ENCODE results near the gene CLCN4.

The CLCN4 gene

GRCh38 chrX:10173331-10173900, 16.6 kb downstream of the CLCN4 start:
- ChIA-PET CTCF (interaction anchor here (0.9 to 5.7 kb wide), 3 partner anchors 16 to 178 kb away, joined by 3 to 33 read pairs (median 4); no protein-coding TSS in a partner anchor), POLR2A (no interaction called here)
- H3K27ac ChIP-seq (ENCODE audit: extremely low read depth, low read depth, low read length), result no peak overlapping the region; the same call in 1 of the 2 replicates
- peaks cover 0 to 3% of the 10 kb centered on the region in 2 experiments; a peak in 1 of 3 replicates for H3K36me3 ChIP-seq (ENCODE audit: control insufficient read depth in 2 of 2, insufficient read depth in 1 of 2, low read length in 2 of 2)
- H3K4me3 ChIP-seq (ENCODE audit: low read depth, low read length), result no peak overlapping the region
- H3K4me1 ChIP-seq (ENCODE audit: control insufficient read depth, insufficient read depth, low read length), result no peaks in the 10 kb centered on the region
- H3K9me3 ChIP-seq (ENCODE audit: control insufficient read depth, insufficient read depth, low read depth, low read length), result no peaks in the 10 kb centered on the region
- no peak for TF ChIP-seq ZNF302 (tag by site-specific recombination; IDR thresholded peaks at IDR 0.05; ENCODE audit: low read depth)
- TF ChIP-seq ZFP3 (tag by site-specific recombination; IDR thresholded peaks at IDR 0.05; ENCODE audit: low read depth), result no peak
- no peak for TF ChIP-seq ZBTB21 (tag by site-specific recombination; IDR thresholded peaks at IDR 0.05)
- no peak for TF ChIP-seq ZFP41 (tag by site-specific recombination; IDR thresholded peaks at IDR 0.05; ENCODE audit: borderline replicate concordance)
- no peak for TF ChIP-seq ZNF416 (tag by site-specific recombination; IDR thresholded peaks at IDR 0.05)
- no peak for TF ChIP-seq ZSCAN16 (tag by site-specific recombination; IDR thresholded peaks at IDR 0.05)
- no peak for TF ChIP-seq ZNF449 (tag by site-specific recombination; IDR thresholded peaks at IDR 0.05)
- TF ChIP-seq OSR2 (tag by site-specific recombination; IDR thresholded peaks at IDR 0.05), result no peak

DNA sequence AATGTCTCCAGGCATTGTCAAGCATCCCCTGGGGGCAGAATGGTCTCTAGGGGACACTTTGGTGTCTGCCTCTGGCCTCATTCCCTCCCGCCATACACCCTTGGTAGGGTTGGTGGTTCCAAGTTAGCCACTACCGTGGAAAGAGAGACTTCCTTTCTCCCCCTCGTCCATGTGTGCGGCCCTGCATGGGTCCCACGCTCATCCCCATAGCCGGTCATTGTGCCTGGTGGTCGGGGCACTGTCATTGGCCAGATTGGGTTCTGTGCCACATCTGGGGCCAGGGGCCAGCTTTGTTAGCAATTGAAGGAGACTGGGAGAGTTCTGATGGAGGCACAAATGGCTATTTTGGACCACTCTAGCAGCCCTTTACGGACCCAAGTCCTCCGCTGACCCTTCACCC, 17.3 kb downstream of the CLCN4 start:
- TF ChIP-seq ZNF132 (tag by site-specific recombination; IDR thresholded peaks at IDR 0.05; ENCODE audit: borderline replicate concordance), result no peak
- no peak for TF ChIP-seq ZNF558 (tag by site-specific recombination; IDR thresholded peaks at IDR 0.05)
- no peak for TF ChIP-seq ZNF776 (tag by site-specific recombination; IDR thresholded peaks at IDR 0.05; ENCODE audit: borderline replicate concordance)
- no peak for TF ChIP-seq ZNF707 (tag by site-specific recombination; IDR thresholded peaks at IDR 0.05)
- no peak for TF ChIP-seq ZNF335 (tag by site-specific recombination; conservative IDR thresholded peaks at IDR 0.05)
- TF ChIP-seq KLF10 (tag by site-specific recombination; IDR thresholded peaks at IDR 0.05), result no peak
- H3K4me1 ChIP-seq (ENCODE audit: control insufficient read depth, insufficient read depth, low read length), result no peaks in the 10 kb centered on the region
- H3K4me3 ChIP-seq (ENCODE audit: low read depth, low read length), result no peak overlapping the region
- ChIA-PET POLR2A (no interaction called here), CTCF (interaction anchor here (0.8 to 5.7 kb wide), 4 partner anchors 16 to 595 kb away, joined by 3 to 33 read pairs (median 4); no protein-coding TSS in a partner anchor)
- H3K36me3 ChIP-seq (ENCODE audit: control insufficient read depth in 2 of 2, insufficient read depth in 1 of 2, low read length in 2 of 2), result no peaks in the 10 kb centered on the region
- H3K9me3 ChIP-seq (ENCODE audit: control insufficient read depth, insufficient read depth, low read depth, low read length), result no peaks in the 10 kb centered on the region
- H3K27ac ChIP-seq (ENCODE audit: extremely low read depth, low read depth, low read length), result no peak overlapping the region

GRCh38 chrX:10174810-10175209, 18.0 kb downstream of the CLCN4 start:
- POLR2A ChIA-PET, result no interaction called here
- Histone ChIP-seq H3K36me3 (ENCODE audit: control insufficient read depth in 2 of 2, insufficient read depth in 1 of 2, low read length in 2 of 2) (no peaks in the 10 kb centered on the region), H3K4me1 (ENCODE audit: control insufficient read depth, insufficient read depth, low read length) (no peaks in the 10 kb centered on the region), H3K4me3 (ENCODE audit: low read depth, low read length) (no peak overlapping the region), H3K27ac (ENCODE audit: extremely low read depth, low read depth, low read length) (no peak overlapping the region), H3K9me3 (ENCODE audit: control insufficient read depth, insufficient read depth, low read depth, low read length) (no peaks in the 10 kb centered on the region)
- CTCF ChIA-PET, result interaction anchor here (0.8 to 5.7 kb wide), 3 partner anchors 15 to 594 kb away, joined by 3 to 33 read pairs (median 4); no protein-coding TSS in a partner anchor
- TF ChIP-seq, protein P1, sequence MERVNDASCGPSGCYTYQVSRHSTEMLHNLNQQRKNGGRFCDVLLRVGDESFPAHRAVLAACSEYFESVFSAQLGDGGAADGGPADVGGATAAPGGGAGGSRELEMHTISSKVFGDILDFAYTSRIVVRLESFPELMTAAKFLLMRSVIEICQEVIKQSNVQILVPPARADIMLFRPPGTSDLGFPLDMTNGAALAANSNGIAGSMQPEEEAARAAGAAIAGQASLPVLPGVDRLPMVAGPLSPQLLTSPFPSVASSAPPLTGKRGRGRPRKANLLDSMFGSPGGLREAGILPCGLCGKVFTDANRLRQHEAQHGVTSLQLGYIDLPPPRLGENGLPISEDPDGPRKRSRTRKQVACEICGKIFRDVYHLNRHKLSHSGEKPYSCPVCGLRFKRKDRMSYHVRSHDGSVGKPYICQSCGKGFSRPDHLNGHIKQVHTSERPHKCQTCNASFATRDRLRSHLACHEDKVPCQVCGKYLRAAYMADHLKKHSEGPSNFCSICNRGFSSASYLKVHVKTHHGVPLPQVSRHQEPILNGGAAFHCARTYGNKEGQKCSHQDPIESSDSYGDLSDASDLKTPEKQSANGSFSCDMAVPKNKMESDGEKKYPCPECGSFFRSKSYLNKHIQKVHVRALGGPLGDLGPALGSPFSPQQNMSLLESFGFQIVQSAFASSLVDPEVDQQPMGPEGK (tag by site-specific recombination; IDR thresholded peaks at IDR 0.05), result no peak
- TF ChIP-seq, protein P2, sequence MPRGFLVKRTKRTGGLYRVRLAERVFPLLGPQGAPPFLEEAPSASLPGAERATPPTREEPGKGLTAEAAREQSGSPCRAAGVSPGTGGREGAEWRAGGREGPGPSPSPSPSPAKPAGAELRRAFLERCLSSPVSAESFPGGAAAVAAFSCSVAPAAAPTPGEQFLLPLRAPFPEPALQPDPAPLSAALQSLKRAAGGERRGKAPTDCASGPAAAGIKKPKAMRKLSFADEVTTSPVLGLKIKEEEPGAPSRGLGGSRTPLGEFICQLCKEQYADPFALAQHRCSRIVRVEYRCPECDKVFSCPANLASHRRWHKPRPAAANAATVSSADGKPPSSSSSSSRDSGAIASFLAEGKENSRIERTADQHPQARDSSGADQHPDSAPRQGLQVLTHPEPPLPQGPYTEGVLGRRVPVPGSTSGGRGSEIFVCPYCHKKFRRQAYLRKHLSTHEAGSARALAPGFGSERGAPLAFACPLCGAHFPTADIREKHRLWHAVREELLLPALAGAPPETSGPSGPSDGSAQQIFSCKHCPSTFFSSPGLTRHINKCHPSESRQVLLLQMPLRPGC (tag by site-specific recombination; IDR thresholded peaks at IDR 0.05), result no peak
- TF ChIP-seq ZNF521 (tag by site-specific recombination; IDR thresholded peaks at IDR 0.05) (no peak), ZNF433 (tag by site-specific recombination; IDR thresholded peaks at IDR 0.05; ENCODE audit: low read depth) (no peak), EGR2 (tag by site-specific recombination; IDR thresholded peaks at IDR 0.05; ENCODE audit: low read depth) (no peak), ZNF792 (tag by site-specific recombination; IDR thresholded peaks at IDR 0.05) (no peak), ZNF311 (tag by site-specific recombination; IDR thresholded peaks at IDR 0.05; ENCODE audit: borderline replicate concordance) (no peak), ZNF174 (tag by site-specific recombination; IDR thresholded peaks at IDR 0.05) (no peak), ZNF600 (tag by site-specific recombination; IDR thresholded peaks at IDR 0.05) (no peak), ZNF335 (tag by site-specific recombination; conservative IDR thresholded peaks at IDR 0.05) (no peak), ZNF214 (tag by site-specific recombination; IDR thresholded peaks at IDR 0.05; ENCODE audit: borderline replicate concordance) (no peak), ZNF10 (tag by site-specific recombination; IDR thresholded peaks at IDR 0.05) (no peak)
- TF ChIP-seq, protein P3, sequence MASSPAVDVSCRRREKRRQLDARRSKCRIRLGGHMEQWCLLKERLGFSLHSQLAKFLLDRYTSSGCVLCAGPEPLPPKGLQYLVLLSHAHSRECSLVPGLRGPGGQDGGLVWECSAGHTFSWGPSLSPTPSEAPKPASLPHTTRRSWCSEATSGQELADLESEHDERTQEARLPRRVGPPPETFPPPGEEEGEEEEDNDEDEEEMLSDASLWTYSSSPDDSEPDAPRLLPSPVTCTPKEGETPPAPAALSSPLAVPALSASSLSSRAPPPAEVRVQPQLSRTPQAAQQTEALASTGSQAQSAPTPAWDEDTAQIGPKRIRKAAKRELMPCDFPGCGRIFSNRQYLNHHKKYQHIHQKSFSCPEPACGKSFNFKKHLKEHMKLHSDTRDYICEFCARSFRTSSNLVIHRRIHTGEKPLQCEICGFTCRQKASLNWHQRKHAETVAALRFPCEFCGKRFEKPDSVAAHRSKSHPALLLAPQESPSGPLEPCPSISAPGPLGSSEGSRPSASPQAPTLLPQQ (tag by site-specific recombination; IDR thresholded peaks at IDR 0.05), result no peak

Data from HEK293 (cell line).